HepG2 (cell line): ENCODE data around the gene EXOC7.
A peak's percentile ranks its signal among the peaks of the same experiment; 100 is the strongest.

Experiments
- ATRX ChIP-seq: sonication (generic); formaldehyde crosslinking; IDR thresholded peaks from 2 replicates; pipeline ENCODE4 v1.4.0; 2020; ENCODE audit warnings: missing genetic modification reagents, borderline replicate concordance
- HIVEP1 ChIP-seq: sonication (generic); formaldehyde crosslinking; IDR thresholded peaks from 2 replicates; pipeline ENCODE4 v1.4.0; 2020; ENCODE audit warnings: mild to moderate bottlenecking, missing genetic modification reagents
- ISL2 ChIP-seq: sonication (generic); formaldehyde crosslinking; IDR thresholded peaks from 2 replicates; pipeline ENCODE4 v1.5.0; 2020; ENCODE audit warnings: missing genetic modification reagents
- JARID2 ChIP-seq: sonication (generic); formaldehyde crosslinking; IDR thresholded peaks from 2 replicates; pipeline ENCODE4 v1.8.1; 2023; ENCODE audit warnings: missing genetic modification reagents, inconsistent platforms; ENCODE audit not compliant: insufficient replicate concordance
- POLR2A ChIP-seq, 2 experiments: IDR thresholded peaks; 2 replicates each; pipeline ENCODE4 v1.6.1; 2011; ENCODE audit warnings: low read depth in 2 of 2, low read length in 2 of 2, mild to moderate bottlenecking in 1 of 2, moderate library complexity in 1 of 2; ENCODE audit not compliant: insufficient read depth in 1 of 2
- TARDBP ChIP-seq: sonication (generic); formaldehyde crosslinking; IDR thresholded peaks from 2 replicates; pipeline ENCODE4 v1.8.0; 2022; ENCODE audit warnings: mild to moderate bottlenecking, missing genetic modification reagents
- YY1 ChIP-seq: IDR thresholded peaks from 2 replicates; pipeline ENCODE4 v1.6.1; 2011; ENCODE audit warnings: low read length, low read depth, moderate library complexity, mild to moderate bottlenecking; ENCODE audit not compliant: insufficient read depth, insufficient replicate concordance
- ZNF205 ChIP-seq: IDR thresholded peaks from 2 replicates; pipeline ENCODE4 v1.6.1; 2018; ENCODE audit warnings: missing biosample characterization, missing genetic modification reagents
- TF ChIP-seq, protein P1 (sequence below): sonication (generic); formaldehyde crosslinking; IDR thresholded peaks from 2 replicates; pipeline ENCODE4 v1.4.0; 2020; ENCODE audit warnings: mild to moderate bottlenecking, missing genetic modification reagents

GRCh38 chr17:76072148-76072858 is 31.3 kb downstream of the EXOC7 start, which contains the start of gene SRP68:
- TF ChIP-seq TARDBP (CRISPR knock-in tag) (peak; percentile 96), POLR2A (IDR thresholded peaks at IDR 0.05; ENCODE audit: insufficient read depth in 1 of 2, low read depth in 2 of 2, low read length in 2 of 2) (peak; percentile 79 to 94), YY1 (peak; percentile 99), HIVEP1 (CRISPR knock-in tag) (no peak; the same call in 1 of the 2 replicates), JARID2 (CRISPR knock-in tag) (no peak), ISL2 (CRISPR knock-in tag) (peak; percentile 70), ATRX (CRISPR knock-in tag) (no peak), ZNF205 (no peak; the same call in 1 of the 2 replicates)
- TF ChIP-seq, protein P1, sequence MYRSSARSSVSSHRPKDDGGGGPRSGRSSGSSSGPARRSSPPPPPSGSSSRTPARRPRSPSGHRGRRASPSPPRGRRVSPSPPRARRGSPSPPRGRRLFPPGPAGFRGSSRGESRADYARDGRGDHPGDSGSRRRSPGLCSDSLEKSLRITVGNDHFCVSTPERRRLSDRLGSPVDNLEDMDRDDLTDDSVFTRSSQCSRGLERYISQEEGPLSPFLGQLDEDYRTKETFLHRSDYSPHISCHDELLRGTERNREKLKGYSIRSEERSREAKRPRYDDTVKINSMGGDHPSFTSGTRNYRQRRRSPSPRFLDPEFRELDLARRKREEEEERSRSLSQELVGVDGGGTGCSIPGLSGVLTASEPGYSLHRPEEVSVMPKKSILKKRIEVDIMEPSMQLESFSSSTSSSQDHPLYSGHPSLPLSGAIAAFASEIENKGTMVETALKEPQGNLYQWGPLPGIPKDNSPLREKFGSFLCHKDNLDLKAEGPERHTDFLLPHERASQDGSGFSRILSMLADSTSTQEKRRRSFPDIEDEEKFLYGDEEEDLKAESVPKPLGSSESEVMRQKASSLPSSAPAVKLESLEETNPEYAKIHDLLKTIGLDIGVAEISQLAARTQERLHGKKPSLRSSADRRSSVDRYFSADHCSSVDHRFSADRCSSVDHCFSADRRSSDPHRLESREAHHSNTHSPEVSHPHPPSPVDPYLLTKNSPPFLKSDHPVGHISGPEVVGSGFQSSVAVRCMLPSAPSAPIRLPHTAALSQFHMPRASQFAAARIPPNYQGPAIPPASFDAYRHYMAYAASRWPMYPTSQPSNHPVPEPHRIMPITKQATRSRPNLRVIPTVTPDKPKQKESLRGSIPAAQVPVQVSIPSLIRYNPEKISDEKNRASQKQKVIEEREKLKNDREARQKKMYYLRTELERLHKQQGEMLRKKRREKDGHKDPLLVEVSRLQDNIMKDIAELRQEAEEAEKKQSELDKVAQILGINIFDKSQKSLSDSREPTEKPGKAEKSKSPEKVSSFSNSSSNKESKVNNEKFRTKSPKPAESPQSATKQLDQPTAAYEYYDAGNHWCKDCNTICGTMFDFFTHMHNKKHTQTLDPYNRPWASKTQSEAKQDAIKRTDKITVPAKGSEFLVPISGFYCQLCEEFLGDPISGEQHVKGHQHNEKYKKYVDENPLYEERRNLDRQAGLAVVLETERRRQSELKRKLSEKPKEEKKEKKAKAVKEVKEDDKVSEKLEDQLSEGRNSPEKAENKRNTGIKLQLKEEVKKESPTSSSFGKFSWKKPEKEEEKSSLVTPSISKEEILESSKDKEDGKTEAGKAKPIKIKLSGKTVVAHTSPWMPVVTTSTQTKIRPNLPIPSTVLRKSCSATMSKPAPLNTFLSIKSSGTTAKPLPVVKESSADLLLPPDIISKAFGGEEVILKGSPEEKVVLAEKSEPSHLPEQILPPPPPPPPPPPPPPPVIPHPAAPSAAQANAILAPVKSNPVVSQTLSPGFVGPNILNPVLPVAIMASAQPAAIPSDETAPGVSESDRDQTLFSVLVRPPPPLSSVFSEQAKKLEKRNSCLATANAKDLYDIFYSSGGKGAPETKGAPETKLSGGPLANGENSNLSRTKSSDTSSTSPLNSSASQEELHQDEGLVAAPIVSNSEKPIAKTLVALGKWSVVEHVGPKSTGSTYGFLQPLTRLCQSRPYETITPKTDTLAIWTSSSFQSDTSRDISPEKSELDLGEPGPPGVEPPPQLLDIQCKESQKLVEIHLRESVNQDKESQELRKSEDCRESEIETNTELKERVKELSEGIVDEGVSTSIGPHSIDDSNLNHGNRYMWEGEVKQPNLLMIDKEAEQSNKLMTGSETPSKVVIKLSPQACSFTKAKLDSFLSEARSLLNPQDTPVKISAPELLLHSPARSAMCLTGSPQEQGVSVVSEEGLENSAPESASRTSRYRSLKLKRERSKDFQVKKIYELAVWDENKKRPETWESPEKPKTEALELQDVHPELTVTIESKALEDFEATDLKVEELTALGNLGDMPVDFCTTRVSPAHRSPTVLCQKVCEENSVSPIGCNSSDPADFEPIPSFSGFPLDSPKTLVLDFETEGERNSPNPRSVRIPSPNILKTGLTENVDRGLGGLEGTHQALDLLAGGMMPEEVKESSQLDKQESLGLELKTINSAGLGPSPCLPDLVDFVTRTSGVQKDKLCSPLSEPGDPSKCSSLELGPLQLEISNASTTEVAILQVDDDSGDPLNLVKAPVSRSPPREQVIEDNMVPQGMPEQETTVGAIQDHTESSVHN (CRISPR knock-in tag) = peak; percentile 52; the same call in 1 of the 2 replicates
